Activated CD8-positive, alpha-beta memory T cell treated with anti-CD3 and anti-CD28 coated beads for 24 hours (primary cell): ENCODE data around the gene SHB.
"Not testable (repeated sequence)": the region's sequence is repeated elsewhere in the genome, so short reads cannot be mapped to it uniquely, and the experiment has no call there.

Source experiments
- DNase-seq: peaks from one replicate; pipeline ENCODE4 v3.0.0-alpha.2; 2020

SHB gene

GRCh38 chr9:37913480-37914153 lies 155.4 kb downstream of the SHB start:
- DNase-seq = peak; percentile 94

GRCh38 chr9:37911271-37911681 lies 157.8 kb downstream of the SHB start:
- no peak for DNase-seq

- DNase-seq = no peak
Measured at GRCh38 chr9:37910271-37910670, 158.8 kb downstream of the SHB start.

GRCh38 chr9:37909836-37910235 lies 159.2 kb downstream of the SHB start:
- DNase-seq = not testable (repeated sequence)

GRCh38 chr9:37909326-37909725 lies 159.7 kb downstream of the SHB start:
- no peak for DNase-seq

DNA sequence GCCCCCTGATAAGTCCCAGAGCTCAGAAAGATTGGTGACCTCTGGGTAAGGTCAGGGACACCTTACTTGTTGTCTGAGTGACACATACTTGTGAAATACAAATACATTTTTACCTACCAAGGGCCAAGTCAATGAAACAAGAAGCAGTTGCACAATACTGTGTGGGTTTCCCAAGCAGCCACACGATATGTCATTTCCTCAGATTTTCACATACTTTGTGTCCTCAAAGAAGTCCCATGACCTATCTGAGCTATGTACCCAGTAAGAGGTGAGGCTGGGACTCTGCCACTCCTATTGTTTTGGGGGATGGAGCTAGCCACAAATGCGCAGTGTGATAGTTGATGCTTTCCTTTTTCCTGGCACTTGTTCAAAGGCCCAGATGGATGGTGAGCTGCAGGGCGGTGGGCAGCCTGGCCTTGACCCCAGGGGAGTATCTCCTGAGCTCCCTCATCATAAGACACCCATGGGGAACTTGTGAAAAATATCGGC lies 160.3 kb downstream of the SHB start:
- peak; percentile 32 for DNase-seq

- no peak for DNase-seq
Measured at GRCh38 chr9:37908283-37908682, 160.7 kb downstream of the SHB start.

DNA sequence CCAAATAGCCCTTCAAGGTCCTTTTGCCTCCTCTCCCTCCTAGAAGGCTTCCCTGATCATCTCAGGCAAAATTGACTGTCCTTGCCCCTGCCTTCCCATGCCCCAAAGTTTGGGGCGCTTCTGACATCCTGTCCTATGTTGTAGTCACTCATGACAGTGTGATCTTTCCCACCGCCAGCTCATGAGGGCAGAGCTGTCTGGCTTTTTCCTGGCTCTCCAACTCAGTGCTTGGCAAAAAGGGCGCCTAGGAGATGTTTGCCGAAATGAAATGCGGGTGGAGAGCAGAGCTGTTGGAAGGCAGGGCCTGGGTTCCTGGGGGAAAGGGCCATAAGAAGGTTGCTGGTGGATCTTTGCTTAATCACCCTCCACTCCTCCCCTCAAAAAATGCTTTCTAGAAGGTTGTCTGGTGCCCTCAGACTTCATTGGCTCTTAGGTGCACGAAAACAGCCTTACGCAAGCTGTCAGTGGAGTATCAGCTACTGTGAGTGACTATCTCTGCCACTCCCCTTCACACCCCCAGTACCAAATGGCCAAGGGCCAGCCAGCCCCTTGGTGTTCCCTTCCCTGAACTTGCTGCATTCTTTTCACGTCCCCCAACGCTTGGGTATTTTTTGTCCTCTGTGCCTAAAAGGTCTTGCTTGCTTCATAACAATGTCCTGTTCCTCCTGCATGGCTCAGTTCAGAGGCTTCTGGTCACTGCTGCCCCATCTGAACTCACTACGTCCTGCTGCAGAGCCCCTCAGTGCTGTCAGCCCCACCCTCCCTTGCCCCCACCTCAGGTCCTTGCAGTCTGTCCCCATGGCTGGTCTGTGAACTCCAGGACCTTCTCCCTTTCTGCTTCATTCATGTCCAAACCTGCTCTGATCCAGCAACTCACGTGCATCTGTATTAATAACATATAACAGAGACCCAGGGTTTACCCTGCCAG lies 162.5 kb downstream of the SHB start:
- DNase-seq = no peak

DNA sequence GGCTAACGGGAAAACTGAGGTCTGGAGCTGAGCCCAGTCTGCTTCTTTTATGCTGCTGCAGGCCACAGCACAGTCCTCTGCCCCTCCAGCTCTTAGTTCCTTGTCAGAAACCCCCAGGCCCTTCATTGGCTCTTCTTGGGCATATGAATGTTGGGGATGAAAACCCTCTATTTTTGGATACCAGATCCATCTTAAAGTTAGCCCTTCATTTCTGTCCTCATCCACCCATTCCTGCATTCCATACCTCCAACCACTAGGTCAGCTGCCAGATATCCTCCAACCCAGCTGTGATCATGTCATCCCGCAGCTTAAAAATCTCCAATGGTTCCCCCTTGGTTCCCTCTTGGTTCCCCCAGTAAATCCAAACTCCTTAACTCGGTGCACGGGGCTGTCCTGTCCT lies 163.3 kb downstream of the SHB start:
- no peak for DNase-seq

DNA sequence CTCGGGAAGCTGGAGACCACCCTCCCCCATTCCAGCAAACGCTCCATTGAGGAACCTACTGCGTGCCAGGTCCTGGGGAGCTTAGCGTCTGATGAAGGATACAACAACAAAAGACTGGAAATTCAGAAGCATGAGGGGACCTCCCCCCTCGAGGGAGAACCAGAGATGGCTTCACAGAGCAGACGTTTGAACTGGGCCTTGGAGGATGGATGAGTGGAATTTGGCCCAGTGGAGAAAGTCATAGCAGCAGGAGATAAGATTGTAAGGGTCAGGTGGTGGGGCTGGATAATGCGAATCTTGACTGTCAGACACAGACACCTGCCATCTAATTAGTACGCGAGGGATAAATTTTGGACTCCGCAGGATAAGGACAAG lies 163.9 kb downstream of the SHB start:
- no peak for DNase-seq

- DNase-seq = no peak
Measured at GRCh38 chr9:37904445-37905130, 164.4 kb downstream of the SHB start.

- peak; percentile 100 for DNase-seq
Measured at GRCh38 chr9:37903647-37904444, 165.2 kb downstream of the SHB start, which contains the start of gene SLC25A51. TSS of gene SLC25A51 (minus strand) at chr9:37904127. CDS start at chr9:37888550, 15,577 bp downstream.

- peak; percentile 57 for DNase-seq
Measured at GRCh38 chr9:37902796-37903646, 166.0 kb downstream of the SHB start.

GRCh38 chr9:37902131-37902530 lies 166.9 kb downstream of the SHB start:
- no peak for DNase-seq

DNA sequence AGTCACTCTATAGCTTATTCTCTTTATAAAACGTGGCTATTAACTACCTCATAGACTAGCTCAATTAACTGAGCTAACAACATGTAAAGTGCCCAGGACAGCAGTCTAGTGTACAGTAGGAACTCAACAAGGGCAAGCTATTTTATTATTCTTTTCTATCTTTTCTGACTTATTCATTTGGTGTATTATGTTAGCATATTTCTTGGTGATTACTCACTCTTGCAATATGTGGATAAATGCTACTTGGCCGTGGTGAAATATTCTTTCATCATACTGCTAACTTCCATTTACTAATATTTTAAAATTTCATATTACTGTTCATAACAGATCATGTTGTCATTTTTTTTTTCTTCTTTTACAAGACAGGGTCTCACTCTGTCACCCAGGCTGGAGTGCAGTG lies 170.0 kb downstream of the SHB start:
- DNase-seq = no peak

GRCh38 chr9:37897665-37898064 lies 171.4 kb downstream of the SHB start:
- no peak for DNase-seq

GRCh38 chr9:37892063-37892462 lies 177.0 kb downstream of the SHB start:
- DNase-seq = no peak

GRCh38 chr9:37891042-37891441 lies 178.0 kb downstream of the SHB start:
- DNase-seq = not testable (repeated sequence)

DNA sequence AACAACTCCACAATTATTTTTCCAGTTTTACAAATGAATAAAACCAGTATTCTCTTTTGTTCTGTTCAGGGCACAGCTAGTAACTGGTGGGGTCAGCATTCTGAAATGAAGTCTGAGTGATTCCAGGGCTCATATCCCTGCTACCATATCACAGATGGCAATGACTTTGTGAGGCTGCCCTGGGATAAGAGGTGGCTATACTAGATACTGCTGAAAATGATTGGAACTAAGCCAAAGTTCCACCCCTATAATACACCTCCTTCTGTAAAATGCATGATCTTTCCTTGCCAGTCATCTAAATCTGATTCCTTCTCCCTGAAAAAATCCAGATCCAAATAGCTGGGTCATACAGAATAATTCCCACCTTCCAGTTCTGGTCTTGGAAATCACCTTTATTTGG lies 179.5 kb downstream of the SHB start:
- DNase-seq = no peak

- not testable (repeated sequence) for DNase-seq
Measured at GRCh38 chr9:37887977-37888583, 180.9 kb downstream of the SHB start.

DNA sequence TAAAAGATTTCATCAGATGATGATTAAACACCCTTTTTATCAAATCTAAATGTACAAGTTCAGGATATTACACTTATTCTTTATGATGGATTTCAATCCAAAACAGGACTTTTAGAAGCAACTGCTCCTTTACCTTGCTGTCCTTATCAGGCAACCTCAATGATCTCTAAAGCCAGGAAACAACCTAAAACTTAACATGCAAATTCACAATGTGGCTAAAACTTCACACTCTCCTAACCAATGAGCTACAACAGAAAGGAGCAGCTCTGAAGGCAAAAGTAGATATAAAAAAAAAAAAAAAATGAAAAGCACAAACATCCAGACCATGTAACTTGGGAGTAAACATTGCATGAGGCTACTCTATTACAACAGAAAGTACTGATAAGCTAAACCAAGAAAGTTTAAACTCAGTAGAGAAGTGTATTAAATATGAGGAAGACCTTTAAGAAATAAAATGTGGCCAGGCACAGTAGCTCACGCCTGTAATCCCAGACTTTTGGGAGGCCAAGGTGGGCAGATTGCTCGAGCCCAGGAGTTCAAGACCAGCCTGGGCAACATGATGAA lies 188.0 kb downstream of the SHB start:
- DNase-seq = no peak
